ENCODE measurements around the gene TPO.

DNA sequence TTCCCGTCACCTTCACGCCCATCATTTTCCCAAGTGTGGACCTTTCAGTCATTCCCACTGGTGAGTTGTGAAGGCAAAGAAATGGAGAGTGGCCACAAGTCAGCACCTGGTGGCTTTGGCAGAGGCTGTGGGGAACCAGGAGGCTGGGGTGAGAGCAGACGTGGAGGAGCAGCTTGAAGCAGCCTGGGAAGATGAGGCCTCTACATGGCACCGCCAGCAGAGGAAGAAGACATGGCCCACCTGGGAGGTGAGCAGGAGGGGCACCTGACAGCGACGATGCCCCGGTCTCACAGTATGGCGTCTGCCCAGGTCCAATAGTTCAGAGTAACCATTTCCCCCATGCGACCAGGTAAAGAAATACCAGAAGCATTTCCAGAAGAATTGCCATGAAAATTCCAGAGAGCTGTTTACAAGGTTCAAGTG lies 69.0 kb downstream of the TPO start:
- TF ChIP-seq GATA2 (IDR thresholded peaks at IDR 0.05; ENCODE audit: low read depth, low read length) (no peak), GATA3 (IDR thresholded peaks at IDR 0.05; ENCODE audit: low read depth, low read length) (no peak)
